ENCODE results near the gene NUAK2.

Gene NUAK2

DNA sequence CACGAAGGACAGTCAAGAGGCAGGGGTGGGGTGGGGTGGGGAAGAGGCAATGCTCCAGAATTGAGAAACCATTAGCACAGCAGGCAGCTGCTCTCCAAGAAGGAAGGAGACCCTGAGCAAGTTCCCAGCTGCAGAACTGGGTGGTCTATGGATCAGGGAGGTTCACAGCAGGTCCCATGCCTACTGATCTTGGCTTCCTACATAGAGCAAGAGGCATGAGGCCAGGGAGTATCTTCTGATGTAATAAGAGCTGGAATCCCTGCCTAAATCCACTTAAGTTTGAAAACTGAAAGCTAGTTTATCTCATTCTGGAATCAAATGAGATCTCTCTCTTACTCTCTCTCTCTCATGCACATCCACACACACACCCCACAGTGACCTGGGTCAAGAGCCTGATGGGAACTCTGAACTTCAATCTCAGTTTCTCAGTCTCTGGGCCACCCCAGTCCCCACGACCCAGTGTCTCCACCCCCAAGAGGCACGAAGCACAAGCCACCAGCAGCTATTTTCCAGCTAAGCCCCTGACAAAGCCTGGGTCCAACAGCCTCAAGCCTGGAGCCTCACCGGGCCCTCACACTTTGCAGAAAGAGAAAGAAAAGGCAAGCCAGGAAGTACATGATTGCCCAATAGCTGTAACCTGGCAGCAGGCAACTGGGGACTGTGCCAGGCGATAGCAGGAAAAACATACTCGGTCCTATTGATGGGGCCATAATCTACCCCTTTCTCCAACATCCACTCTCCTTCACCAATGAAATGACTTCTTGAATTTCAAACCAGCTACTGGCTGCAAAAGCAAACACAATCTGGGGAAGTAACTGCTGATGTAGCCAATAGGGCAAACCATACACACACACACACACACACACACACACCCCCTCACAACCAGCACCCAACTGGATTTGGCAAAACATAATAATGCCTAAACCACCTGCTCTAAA, 2.2 kb downstream of the NUAK2 start:
- DNase-seq (ENCODE audit: low spot score), result peak; percentile 26

DNA sequence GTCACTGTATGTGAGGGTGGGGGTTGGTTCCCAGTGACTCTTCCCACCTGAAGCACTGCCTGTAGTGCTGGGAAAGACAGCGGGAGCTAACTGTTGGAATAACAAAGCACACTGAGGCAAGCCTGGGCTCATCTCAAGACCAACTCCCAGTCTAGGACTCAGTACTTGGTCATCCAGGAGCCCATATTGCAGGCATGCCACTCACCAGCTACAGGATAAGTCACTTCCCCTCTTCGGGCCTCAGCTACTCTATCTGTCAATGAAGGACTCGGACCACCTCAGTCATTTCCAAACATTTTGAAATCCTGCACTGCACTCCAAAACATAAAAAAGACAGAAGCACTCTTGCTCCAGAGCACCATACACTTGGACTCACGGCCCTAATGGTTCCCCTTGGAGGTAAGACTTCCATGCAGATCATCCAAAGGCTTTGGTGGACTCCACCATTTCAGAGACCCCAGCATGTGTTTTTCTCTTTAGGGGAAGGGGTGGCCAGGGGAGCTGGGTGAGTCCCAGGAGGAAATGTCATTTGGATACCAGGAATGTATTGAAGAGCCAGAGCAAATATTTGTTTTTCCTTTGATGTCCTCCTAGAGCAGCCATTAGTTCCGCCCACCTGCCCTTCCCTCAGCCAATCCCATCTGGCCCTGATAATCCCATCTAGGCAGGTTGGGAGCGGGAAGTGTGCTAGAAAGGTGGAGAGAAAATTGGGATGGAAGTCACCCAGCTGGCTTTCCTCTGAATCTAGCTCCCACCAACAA, 3.1 kb downstream of the NUAK2 start:
- DNase-seq (ENCODE audit: low spot score), result no peak

DNA sequence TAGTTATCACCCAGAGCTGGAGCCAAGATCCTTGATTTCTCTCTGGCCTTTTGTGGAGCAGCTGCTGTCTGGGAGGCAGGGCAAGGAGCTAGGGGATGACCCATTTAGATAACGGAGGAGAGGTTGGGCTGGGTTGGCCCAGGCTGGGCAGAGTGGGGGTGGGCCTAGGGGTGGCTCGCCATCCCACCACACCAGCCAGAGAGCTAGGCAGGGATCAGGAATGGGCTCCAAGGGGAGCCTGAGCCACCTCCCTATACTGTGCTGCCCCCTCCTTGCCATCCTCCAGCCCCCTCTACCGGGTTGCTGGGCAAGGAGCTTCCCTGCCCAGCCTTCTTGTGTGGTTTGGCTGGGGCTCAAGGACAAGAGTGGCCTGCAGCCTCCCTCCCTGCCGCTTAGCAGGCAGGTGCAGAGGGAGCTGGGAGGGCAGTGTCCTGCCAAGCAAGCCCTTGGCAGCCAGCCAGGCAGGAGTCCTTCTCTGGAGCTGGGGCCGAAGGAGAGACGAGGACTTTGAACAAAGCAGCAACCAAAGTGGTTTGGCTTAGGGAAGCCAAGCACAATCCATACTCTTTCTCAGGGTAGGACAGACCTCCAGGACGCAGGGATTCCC, 4.1 kb downstream of the NUAK2 start:
- no peak for DNase-seq (ENCODE audit: low spot score)

DNA sequence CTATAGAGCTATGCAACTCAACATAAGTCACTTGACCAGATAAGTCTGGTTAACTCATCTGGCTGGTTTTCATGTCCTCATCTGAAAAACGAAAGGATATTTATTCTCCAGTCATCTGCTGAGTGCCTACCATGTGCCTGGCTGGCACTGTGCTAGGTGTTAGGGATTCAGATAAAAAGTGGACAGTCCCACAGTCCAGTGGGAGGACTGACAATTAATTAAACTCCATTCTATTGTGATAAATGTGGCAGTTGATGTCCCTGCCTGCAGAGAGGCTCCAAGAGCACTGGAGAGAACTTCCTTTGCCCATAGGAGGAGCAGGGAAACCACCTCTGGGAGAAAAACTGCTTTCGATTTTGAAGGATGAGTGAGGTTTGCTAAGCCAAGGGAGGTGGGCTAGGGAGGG, 5.4 kb downstream of the NUAK2 start:
- DNase-seq (ENCODE audit: low spot score), result no peak

DNA sequence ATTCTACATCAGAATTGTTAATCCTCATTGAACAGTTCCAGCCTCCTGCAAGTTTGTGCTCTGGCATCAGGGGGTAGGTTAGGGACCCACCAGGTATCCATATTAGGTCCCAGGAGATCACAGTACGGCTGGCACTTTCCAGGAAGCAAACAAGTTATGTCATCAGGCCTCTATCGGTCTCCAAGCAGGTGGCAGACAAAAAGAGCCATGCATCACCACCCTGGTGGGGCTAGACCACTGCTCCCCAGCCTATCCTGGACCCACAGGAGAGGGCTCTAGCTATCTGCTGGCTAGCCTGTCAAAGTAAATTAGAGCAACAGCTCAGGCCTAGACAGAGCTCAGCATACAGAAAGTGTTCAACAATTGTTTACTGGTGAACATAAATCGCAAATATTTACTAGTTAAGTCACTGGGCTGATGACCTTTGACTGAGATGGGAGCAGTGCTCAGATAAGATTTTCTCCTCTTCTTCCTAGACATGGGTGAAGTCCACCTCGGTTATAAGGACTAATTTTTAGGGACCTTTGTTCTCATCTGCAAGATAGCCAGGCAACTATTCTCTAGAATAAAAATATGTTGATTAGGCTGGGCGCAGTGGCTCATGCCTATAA, 6.4 kb downstream of the NUAK2 start:
- peak; percentile 18 for DNase-seq (ENCODE audit: low spot score)

DNA sequence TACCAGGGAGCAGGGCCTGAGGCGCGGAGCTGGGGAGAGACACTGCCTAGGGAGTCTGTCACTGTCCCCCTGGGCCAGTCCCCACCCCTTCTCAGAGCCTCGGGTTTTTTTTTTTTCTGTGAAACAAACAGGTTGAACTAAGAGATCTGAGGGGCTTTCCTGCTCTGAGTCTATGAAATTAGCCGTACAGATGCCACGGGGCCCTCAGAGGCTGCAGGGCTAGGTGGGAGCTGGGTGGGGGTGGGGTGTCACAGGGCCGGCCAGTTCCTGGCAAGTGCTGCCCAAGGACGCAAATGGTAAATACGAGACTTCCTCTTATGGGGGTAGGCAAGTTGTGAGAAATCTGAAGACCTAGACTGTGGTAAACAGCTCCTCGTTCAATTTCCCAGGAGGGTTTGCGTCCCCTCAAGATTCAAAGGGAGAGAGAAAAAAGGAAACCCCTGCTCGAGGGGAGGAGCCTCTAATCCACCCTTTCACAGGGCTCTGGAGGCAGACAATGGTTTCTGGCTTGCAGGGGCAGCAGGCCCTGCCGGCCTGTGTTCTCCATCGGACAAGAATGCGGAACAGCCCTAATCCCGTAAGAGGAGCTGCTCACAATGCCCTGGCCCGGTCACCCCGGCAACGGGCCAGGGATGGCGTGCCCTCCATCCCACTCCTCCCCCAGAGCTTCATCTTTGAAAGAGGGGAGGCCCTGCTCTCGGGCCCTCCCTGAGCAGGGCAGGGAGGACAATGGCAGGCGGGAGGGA, 7.8 kb downstream of the NUAK2 start:
- DNase-seq (ENCODE audit: low spot score), result peak; percentile 45

DNA sequence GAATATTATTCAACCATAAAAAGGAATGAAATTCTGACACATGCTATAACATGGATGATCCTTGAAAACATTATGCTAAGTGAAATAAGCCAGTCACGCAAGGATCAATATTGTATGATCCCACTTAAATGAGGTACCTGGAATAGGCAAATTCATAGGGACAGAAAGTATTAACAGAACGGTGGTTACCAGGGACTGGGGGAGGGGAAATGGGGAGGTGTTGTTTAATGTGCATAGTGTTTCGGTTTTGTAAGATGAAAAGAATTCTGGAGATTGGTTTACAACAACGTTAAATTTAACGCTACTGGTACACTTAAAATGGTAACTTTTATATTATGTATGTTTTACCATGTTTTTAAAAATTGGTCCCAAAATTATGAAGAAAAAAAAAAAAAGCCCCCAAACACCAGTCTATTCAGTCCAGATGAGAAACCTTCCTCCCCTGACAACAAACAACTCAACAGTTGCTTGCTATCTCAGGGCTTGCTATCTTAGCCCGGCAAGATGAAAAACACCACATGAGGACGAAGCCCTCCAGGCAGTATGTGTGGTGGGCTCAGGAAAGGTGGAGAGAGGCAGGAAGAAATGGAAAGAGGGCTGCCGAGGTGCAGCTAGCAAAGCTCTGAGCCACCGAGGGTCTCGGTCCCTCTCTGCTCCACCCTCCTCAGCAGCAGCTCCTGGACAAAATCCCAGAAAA, 8.5 kb downstream of the NUAK2 start:
- no peak for DNase-seq (ENCODE audit: low spot score)

DNA sequence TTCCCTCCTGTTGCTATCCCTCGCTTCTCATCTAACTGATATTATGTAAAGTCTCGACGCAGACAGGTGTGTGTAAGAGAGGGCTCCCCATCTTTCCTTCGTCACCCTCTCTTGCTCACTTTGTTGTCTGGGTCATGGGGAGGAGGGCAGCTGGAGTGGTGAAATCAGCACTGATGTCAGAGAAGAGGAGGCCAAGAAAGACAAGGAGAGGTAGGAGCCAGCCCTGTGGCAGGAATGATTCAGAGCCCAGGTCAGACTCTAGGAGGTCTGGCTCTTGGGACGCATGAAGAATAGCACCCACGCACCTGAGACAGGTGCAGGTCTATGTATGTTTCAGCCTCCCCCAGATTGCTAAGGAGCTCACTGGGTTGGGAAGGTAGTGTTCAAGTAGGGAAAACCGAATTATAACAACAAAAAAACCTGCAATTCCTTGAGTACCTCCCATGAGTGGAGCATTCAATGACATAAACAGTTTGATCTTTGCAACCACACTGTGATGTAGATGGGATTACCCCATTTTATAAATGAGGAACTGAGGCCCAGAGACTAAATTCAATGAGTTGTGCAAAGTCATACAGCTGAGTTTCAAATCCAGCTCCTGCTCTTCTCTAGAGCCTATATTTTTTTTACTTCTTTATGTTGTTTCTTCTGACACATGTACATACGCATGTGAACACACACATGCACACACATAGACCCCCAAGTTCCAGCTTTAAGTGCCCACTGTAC, 10.4 kb downstream of the NUAK2 start:
- DNase-seq (ENCODE audit: low spot score), result no peak

DNA sequence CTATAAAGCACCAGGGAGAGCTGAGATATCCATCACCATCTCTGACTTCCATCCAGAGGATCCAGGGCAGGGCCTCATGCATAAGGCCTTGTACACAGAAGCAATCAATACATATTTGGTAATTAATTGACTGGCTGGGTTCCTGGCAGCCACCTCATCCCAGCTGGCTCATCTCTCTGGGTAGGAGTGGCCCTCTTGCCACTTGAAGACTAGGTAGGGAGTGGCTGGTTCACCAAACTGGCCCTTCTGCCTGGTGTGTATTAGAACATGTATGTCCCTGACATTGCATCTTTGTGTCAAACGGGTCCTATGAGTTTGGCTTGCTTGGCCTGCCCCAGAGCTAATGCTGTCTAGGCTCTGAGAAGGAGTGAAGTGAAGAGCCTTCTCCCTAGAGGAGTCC, 11.8 kb downstream of the NUAK2 start:
- DNase-seq (ENCODE audit: low spot score), result no peak

DNA sequence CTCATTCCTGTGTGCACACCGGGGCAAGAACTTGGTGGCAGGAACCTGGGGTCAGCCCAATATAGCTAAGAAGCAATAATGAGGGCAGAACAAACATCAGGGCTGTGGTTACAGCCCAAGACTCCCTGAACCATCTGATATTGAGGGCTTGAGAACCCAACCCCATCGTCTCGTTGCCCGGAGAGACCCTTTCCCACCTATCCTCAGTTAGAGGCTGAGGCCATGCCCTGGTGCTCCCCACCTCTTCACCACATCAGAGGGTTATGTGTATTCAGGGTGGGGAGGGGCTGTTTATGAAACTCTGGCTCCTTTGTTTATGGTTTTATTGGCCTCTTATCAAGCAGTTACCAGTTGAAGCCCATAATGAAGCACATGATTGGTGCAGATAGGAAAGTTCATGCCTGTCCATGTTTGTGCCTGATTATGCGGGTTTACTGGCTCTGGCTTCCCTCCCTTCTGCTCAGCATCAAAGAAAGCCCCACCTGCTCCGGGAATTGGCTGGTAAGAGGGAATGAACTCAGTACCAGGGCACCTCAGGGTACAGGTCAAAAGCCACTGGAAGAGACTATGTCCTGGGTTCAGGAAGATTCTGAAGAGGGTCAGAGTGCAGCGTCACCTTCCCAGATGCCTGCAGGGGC, 14.5 kb downstream of the NUAK2 start:
- DNase-seq (ENCODE audit: low spot score), result no peak

DNA sequence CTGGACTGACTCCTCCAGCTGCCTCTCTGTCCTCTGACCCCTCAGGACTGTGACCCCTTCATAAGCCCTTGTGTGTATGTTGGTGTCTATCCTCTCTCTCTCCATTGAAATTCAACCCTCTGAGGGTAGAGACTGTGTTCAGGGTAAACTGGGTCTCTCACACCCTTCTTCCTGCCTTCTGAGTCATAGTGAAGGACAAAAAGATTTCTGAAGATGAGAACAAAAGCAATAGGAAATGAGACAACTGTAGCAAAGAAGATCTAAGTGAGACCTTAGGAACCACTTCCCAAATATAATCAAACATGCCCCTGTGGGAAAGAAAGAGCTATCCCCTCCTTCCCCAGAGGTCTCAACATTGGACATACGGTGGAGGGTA, 16.9 kb downstream of the NUAK2 start:
- no peak for DNase-seq (ENCODE audit: low spot score)

DNA sequence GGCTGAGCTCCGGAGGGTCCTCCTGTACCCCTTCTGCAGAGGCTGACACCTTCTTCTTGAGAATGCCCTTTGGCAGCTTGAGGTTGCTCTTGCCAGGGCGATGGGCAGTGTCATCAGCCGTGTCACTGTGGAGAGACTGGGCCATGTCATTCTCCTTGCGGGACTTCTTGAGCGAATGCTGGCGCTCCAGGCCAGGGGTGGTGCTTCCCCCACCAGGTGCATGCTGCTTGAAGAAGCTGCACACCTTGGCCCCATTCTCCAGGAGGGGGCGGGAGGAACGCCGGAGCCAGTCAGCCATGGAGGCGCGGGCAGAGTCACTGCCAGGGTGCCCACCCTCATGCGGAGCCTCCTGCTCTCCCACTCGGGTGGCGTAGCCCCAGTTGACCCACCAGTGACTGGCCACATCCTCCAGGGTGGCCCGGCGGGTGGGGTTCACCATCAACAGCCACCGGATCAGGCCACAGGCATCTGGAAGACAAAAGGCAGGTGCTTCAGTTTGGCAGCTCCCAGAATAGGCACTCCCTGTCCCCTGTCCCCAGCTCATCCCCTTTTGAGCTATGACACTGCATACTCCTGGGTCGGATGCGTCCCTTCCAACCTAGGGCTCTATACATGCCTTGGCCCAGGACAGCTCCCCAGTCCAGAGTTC, 17.4 kb downstream of the NUAK2 start:
- no peak for DNase-seq (ENCODE audit: low spot score)

DNA sequence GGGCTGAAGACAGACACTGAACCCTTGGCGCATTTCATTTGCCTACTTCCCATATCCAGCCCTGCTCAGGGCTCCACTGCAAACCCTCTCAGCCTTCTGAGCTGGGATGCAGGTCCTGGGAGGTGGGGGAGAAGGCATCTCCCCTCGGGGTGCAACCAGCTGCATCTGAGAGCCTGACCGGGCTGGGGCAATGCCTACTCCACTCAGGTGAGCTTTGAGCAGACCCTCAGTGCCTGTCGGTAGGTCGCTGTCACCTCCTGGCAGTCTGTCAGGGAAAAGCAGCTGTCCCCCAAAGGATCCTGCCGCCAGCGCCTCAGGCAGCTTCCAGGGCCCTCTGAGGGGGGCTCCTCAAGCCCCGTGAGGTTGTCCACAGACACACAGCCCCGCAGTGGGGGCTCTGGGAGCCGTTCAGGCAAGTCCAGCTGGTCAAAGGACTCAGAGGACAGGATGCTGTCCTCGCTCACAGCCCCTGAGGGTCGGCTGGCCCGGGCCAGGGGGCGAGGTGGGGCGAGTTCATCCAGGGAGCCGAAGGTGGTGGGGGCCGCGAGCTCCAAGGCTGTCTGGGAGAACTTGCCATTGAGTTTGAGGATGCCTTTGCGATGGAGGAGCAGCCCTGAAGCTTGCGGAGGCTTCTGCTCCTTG, 18.2 kb downstream of the NUAK2 start:
- no peak for DNase-seq (ENCODE audit: low spot score)

DNA sequence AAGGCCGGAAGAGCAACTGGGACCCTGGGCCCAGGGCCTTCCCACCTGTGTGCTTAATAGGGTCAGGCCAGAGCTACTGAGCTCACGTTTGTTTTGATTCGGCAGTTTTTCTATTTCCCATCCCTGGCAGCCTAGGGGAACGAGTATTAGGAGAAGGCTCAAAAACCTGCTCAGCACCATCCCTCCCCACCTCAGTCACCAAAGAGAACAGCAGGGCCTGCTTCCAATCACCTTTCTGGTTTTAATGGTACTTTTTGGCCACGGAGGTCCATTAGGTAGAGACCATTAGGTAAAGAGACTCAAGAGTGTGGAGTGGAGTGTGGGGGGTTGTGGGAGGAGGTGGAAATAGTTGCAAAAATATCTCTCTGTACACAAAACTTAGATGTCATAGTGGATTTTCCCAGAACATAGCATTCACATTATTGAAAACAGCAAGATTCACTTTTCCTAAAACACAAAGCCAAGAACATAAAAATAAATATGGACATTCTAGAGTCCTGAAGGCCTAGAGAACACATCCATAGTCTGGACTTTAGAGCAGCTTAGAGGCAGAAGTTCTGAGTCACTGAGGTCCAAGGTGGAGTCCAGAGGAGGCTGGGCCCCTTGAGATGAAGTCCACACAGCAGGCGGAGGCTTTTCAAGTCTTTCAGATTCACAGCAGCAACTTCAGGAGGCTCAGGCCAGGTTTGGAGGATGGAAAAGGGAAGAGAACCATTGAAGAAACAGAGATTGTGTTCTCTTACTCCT, 19.5 kb downstream of the NUAK2 start:
- DNase-seq (ENCODE audit: low spot score), result no peak

DNA sequence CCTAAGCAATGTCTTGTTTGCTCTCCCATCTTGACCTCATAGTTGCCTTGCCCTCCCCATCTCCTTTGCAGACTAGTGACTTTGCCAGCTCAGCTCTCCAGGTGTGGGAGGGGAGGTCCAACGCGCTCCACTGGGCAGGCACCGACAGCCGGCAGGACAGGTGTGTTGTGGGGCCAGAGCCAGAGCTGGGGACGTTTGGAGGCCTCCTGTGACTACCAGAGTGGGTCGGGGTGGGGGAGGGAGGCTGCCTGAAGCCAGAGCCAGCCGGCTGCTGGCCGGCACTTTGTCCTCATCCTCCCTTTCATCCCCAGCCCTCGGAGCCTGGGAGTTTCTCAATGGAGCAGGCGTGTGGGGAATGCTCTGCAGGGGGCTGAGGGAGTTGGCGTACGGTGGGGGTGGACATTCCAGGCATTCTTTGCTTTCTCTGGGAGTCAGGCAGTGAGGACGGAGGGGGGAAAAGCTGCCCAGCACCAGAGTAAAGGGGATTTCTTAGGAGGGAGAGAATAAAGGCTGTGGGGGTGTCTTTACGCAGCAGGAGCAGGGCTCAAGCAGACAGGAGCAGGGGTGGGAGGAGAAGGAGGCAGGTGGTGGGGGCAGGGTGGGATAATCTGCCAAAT, 20.2 kb downstream of the NUAK2 start:
- DNase-seq (ENCODE audit: low spot score), result no peak

DNA sequence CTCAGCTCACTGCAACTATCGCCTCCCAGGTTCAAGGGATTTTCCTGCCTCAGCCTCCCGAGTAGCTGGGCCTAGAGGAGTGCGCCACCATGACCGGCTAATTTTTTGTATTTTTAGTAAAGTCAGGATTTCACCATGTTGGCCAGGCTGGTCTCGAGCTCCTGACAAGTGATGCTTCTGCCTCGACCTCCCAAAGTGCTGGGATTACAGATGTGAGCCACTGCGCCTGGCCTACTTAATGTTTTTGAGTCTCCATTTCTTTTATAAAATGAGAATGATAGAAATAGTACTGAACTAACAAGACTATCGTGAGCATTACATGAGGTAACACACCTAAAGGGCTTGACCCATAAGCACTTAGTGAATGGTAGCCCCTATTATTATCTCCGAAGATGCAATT, 21.4 kb downstream of the NUAK2 start:
- no peak for DNase-seq (ENCODE audit: low spot score)

DNA sequence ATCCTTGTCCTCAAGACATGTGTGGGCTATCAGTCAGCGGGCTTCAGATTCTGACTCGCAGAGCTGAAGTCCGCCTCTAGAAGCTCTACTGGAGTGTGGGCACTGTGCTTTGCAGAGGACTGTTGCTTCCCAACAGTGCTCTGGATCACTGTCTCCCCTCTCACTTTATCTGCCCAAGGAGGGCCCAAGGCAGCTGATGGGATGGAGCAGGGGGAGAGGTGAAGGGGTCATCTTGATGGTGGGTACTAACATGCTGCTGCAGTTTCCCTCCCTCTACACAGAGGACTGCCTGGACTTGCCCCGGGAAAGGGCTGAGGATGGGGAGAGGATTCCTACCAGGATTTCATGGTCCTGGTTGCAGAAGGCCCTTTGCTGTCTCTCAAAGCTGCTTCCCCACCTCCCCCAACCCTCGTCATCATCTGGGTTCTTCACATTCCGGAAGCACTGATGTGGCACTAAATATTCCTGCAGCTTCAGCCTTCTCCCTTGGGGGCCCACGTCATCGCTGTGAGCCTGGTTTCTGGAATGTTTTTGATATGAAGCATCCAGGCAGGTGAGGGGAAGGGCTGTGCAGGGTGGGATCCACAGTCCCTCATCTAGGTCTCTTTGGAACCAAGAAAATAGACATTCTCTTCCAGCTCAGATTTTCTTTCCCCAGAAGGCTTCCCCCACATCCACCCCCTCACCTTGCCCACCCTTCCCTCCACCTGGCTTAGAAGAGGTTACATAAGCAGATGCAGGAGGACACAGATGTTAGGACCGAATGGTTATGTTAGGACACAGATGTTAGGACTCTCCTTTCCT, 23.2 kb downstream of the NUAK2 start:
- no peak for DNase-seq (ENCODE audit: low spot score)
